ENCODE measurements around the gene TSN.

GRCh38 chr2:121803503-121803902 lies 48.1 kb downstream of the TSN start:
- TF ChIP-seq CTCF (IDR thresholded peaks at IDR 0.05) (no peak), POLR2A (IDR thresholded peaks at IDR 0.05) (no peak)
